HepG2 (cell line): ENCODE data around the gene DUOXA2. TPM values are rescaled to one million over a fixed set of nuclear protein-coding genes. Genes with fewer than 3 reads are reported as not detected.

Experiments
- AHR ChIP-seq: IDR thresholded peaks from 2 replicates; pipeline ENCODE4 v1.6.1; 2018; ENCODE audit warnings: missing genetic modification reagents, missing compliant biosample characterization
- CENPX ChIP-seq: sonication (generic); formaldehyde crosslinking; IDR thresholded peaks from 2 replicates; pipeline ENCODE4 v1.9.0; 2021; ENCODE audit warnings: mild to moderate bottlenecking, missing genetic modification reagents, moderate library complexity
- DNMT1 ChIP-seq: sonication (generic); formaldehyde crosslinking; IDR thresholded peaks from 2 replicates; pipeline ENCODE4 v1.5.1; 2020; ENCODE audit warnings: mild to moderate bottlenecking, missing genetic modification reagents
- DZIP1 ChIP-seq: sonication (generic); formaldehyde crosslinking; IDR thresholded peaks from 2 replicates; pipeline ENCODE4 v1.5.0; 2020; ENCODE audit warnings: mild to moderate bottlenecking, missing genetic modification reagents
- E2F1 ChIP-seq: sonication (generic); formaldehyde crosslinking; IDR thresholded peaks from 2 replicates; pipeline ENCODE4 v1.5.0; 2020; ENCODE audit warnings: missing genetic modification reagents
- FOSL1 ChIP-seq: sonication (generic); formaldehyde crosslinking; IDR thresholded peaks from 2 replicates; pipeline ENCODE4 v1.9.0; 2021; ENCODE audit warnings: missing genetic modification reagents, borderline replicate concordance
- KDM6A ChIP-seq: IDR thresholded peaks from 2 replicates; pipeline ENCODE4 v1.6.1; 2016; ENCODE audit warnings: low read depth
- NCOA1 ChIP-seq: sonication (generic); formaldehyde crosslinking; IDR thresholded peaks from 2 replicates; pipeline ENCODE4 v1.9.0; 2021; ENCODE audit warnings: missing genetic modification reagents
- SIX1 ChIP-seq: sonication (generic); formaldehyde crosslinking; IDR thresholded peaks from 2 replicates; pipeline ENCODE4 v1.4.0; 2020; ENCODE audit warnings: missing genetic modification reagents, borderline replicate concordance
- SPEN ChIP-seq: sonication (generic); formaldehyde crosslinking; IDR thresholded peaks from 2 replicates; pipeline ENCODE4 v1.5.1; 2020; ENCODE audit warnings: low read depth, mild to moderate bottlenecking, missing genetic modification reagents
- ZSCAN20 ChIP-seq: sonication (generic); formaldehyde crosslinking; IDR thresholded peaks from 2 replicates; pipeline ENCODE4 v1.4.0; 2020; ENCODE audit warnings: missing genetic modification reagents, mild to moderate bottlenecking, borderline replicate concordance
- polyA plus RNA-seq, 8 experiments: library from polyadenylated mRNA; depleted of rRNA in 3 of 8; stranded (reverse) in 7 of 8; unstranded in 1 of 8; fragments of >200 nt; fragmentation: Illumina TruSeq in 4 of 8; extraction: Trizol in 4 of 8; gene quantifications; 2 replicates each; pipeline versions ENCODE4 v1.2.1 to v1.2.3, GENCODE V29; 2011 to 2016; ENCODE audit warnings: low read depth in 4 of 8, missing spikeins in 1 of 8, mixed read lengths in 1 of 8; ENCODE audit not compliant: insufficient read depth in 1 of 8
- total RNA-seq, 5 experiments: library from RNA; depleted of rRNA; stranded (reverse); fragments of >200 nt; fragmentation: Illumina TruSeq; extraction: Trizol; gene quantifications; 2 replicates each; pipeline ENCODE4 v1.2.3, GENCODE V29; 2016; ENCODE audit warnings: low read depth in 1 of 5
- TF ChIP-seq, protein P1 (sequence below): sonication (generic); formaldehyde crosslinking; IDR thresholded peaks from 2 replicates; pipeline ENCODE4 v1.4.0; 2020; ENCODE audit warnings: mild to moderate bottlenecking, missing genetic modification reagents

Gene DUOXA2
- total and polyA plus RNA-seq, 2 of the 13 experiments (the other 11 are each of a cell fraction or from before 2014, with no cell fraction given), result 0.32 TPM; not detected in 1

DNA sequence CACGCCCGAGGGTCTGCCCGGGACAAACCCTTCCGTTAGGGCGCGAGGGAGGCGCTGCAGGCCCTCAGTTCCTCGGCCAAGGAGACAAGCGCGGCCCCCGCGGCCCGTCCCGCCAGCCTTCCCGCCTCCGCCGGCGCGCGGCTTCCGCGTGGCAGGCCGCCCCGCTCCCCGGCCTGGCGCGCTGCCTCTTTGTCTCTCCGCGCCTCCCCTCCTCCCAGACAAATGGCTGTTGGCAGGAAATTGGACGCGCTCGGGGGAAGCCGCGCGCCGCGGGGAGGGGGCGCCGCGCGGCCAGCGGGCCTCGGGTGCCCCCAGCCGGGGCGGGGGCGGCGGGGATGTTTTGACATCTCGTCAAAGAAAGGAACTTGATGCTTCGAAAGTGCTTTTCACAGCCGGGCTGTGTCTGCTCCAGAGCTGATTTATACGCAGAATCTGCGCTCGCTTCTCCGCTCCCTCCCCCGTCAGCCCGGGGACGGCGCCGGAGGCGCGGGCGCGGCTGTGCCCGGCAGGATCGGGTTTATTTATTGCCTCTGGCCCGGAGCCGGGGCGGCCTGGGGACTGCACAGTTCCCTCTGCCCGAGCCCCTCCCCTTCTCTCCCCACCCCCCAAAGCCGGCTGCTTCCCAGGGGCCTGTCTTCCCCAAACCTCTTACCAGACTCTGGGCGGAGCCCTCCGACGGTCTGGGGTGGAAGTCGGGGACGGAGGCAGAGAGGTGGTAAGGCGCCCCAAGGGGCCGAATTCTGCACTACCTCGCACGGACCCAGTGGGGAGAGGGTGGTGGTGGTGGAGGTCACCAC, 52.9 kb downstream of the DUOXA2 start (continued):
- no peak; the same call in 1 of the 2 replicates for TF ChIP-seq E2F1 (CRISPR knock-in tag)
- TF ChIP-seq CENPX (CRISPR knock-in tag), result no peak
- no peak for TF ChIP-seq FOSL1
- TF ChIP-seq SPEN (CRISPR knock-in tag), result no peak; the same call in 1 of the 2 replicates
- TF ChIP-seq DZIP1, result no peak
- TF ChIP-seq DNMT1, result no peak
- TF ChIP-seq ZSCAN20 (CRISPR knock-in tag), result 0 out of 2 replicates have a peak, but pooled peaks have one; percentile 56
- TF ChIP-seq AHR, result no peak
- no peak for TF ChIP-seq SIX1 (CRISPR knock-in tag)
- no peak for TF ChIP-seq KDM6A (CRISPR knock-in tag)
- TF ChIP-seq NCOA1 (CRISPR knock-in tag), result no peak
- TF ChIP-seq, protein P1, sequence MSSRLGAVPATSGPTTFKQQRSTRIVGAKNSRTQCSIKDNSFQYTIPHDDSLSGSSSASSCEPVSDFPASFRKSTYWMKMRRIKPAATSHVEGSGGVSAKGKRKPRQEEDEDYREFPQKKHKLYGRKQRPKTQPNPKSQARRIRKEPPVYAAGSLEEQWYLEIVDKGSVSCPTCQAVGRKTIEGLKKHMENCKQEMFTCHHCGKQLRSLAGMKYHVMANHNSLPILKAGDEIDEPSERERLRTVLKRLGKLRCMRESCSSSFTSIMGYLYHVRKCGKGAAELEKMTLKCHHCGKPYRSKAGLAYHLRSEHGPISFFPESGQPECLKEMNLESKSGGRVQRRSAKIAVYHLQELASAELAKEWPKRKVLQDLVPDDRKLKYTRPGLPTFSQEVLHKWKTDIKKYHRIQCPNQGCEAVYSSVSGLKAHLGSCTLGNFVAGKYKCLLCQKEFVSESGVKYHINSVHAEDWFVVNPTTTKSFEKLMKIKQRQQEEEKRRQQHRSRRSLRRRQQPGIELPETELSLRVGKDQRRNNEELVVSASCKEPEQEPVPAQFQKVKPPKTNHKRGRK (CRISPR knock-in tag), result no peak
- TF ChIP-seq, all 625 proteins: peak for 91
